Activated T-cell treated with anti-CD3 and anti-CD28 coated beads, Interleukin-2, amount 50 U/mL, for 1 hour (primary cell): Measurements from ENCODE around the gene SCAF4.
"Not testable (repeated sequence)": the region's sequence is repeated elsewhere in the genome, so short reads cannot be mapped to it uniquely, and the experiment has no call there.

Source experiments
- DNase-seq: peaks from one replicate; pipeline ENCODE4 v3.0.0-alpha.2; 2020

Gene SCAF4

GRCh38 chr21:31731857-31732596 lies at the start of gene SCAF4:
Gene SCAF4, minus strand, starts transcription at chr21:31732118. Its CDS starts 426 bp downstream, at chr21:31731692.
- peak; percentile 87 for DNase-seq

- no peak for DNase-seq
Measured at GRCh38 chr21:31780944-31781343, 49.0 kb upstream of the SCAF4 start.

GRCh38 chr21:31778546-31778945 lies 46.6 kb upstream of the SCAF4 start:
- DNase-seq: no peak

DNA sequence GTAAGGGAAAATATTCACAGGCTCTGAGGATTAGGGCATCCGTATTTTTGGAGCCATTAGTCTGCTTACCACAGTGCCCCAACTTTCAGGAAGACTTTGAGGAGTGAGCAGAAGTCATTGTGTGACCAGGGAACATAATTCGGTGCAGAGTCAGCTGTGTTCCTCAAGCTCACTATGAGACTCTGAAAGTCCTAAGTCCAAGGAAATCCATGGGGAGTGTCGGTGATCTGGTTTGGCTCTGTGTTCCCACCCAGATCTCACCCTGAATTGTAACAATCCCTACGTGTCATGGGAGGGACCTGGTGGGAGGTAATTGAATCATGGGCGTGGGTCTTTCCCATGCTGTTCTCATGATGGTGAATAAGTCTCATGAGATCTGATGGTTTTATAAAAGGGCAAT lies 45.9 kb upstream of the SCAF4 start:
- DNase-seq: no peak

DNA sequence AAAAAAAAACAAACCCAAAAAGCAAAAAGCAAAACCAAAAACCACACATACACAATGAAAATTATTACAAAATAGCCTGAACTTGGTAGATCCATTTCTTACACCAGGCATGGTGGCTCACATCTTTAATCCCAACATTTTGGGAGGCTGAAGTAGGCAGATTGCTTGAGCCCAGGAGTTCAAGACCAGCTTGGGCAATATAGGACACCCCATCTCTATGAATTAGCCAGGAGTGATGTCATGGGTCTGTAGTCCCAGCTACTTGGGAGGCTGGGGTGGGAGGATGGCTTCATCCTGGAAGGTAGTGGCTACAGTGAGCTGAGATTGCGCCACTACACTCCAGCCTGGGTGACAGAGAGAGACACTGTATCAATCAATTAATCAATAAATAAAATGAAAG lies 42.1 kb upstream of the SCAF4 start:
- no peak for DNase-seq

DNA sequence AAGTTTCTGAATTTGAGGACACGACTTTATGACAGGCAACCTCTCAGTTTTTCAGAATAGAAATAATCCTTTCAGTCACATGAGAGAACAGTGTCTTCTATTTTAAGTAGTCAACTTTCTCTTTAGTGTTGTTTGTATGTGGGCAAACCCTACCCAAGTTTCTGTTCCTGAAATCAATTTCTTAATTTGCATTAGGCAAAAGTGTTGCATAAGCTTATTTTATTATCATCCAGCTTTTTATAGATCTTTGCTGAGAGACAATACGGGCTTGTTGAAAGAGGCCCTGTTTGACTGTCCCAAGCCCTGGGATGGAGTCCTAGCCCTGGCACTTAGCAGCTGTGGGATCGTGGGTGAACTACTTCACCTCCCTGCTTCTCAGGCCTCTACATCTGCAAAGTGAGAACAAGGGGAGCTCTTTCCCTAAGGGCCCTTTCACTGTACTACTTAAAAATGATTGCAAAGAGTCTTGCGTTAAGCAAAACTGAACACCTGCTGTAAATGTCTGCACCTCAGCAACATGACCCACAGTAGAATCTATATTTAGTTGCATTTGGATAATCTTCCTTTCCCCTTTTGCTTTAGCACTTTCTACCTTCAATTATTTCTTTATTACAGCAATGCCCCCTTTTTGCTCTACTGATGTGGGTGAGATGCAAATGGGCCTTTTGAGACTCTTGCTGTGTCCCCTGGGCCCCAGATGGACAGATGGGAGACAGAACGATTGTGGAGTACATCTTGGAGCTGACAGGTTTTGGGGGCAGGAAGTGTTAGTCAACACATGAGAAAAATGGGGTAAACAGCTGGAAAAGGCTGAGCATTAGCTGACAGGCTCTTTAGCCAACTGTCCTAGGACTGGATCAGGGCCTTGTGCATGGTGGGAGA lies 41.0 kb upstream of the SCAF4 start:
- DNase-seq: no peak

DNA sequence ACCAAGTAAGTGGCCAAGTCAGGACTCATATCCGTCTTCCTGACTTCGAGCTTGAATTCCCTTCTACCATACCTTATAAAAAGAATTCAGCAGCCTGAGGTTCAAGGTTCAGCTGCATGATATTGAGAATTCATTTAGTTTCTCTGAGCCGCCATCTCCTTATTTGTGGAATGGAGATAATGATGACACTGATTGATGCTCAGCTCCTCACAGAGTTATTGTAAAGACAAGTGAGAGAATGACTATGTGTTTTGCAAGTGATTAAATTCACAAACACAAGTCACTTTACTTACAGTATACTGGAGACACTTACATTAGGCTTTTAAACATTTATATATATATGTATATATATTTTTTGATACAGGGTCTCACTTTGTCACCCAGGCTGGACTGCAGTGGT lies 39.8 kb upstream of the SCAF4 start:
- DNase-seq: no peak

DNA sequence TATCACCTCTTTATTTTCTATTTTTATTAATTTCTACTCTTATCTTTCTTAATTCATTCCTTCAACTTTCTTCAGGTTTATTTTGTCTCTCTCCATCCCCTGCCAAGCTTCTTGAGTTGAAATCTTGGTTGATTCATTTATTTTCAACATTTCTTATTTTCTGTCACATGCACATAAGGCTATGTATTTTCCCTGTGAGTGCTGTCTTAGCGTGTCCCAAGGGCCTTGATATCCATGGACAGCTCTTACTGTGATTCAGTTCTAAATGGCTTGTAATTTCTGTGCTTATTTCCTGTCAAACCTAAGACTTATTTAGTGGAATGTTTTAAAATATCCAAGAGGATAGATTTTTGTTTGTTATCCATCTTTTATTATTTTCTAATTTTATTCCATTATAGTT lies 36.8 kb upstream of the SCAF4 start:
- no peak for DNase-seq

GRCh38 chr21:31766899-31767298 lies 35.0 kb upstream of the SCAF4 start:
- DNase-seq: no peak

DNA sequence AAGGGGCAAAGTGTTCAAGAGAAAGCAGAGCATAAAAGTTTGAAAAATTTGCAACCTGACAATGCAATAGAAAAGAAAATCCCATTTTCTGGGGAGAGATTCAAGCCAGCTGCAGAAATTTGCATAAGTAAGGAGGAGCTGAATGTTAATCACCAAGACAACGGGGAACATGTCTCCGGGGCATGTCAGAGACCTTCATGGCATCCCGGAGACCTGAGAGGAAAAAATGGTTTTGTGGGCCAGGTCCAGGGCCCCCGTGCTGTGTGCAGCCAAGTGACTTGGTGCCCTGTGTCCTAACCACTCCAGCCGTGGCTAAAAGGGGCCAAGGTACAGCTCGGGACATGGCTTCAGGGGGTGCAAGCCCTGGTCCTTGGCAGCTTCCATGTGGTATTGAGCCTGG lies 33.9 kb upstream of the SCAF4 start:
- DNase-seq: not testable (repeated sequence)

DNA sequence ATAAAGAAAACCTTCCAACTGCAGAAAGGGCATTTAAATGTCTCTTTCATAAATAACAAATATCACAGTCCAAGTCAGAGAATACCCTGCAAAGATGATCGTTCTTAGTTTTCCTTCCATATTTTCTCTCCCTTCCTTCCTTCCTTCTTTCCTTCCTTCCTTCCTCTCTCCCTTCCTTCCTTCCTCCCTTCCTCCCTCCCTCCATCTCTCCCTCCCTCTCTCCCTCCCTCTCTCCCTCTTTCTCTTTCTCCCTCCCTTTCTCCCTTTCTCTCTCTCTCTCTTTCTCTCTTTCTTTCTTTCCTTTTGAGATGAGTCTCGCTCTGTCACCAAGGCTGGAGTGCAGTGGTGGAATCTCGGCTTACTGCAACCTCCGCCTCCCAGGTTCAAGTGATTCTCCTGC lies 29.0 kb upstream of the SCAF4 start:
- DNase-seq: no peak

DNA sequence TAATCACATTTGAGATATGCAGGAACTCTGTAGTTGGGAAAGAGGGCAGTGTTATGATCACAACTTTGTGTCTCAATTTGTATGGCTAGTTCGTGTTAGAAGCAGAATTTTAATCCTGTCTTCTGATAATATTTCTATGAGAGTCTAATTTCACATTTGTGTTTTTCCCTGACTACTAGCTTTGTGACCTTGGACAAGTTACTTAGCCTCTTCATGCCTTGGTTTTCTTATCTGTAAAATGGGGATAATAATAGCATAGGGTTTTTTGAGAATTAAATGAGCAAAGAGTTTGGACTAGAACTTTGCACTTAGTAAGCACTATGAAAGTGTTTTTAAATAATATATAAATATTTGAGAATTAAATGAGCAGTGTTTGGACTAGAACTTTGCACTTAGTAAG lies 24.9 kb upstream of the SCAF4 start:
- DNase-seq: no peak

DNA sequence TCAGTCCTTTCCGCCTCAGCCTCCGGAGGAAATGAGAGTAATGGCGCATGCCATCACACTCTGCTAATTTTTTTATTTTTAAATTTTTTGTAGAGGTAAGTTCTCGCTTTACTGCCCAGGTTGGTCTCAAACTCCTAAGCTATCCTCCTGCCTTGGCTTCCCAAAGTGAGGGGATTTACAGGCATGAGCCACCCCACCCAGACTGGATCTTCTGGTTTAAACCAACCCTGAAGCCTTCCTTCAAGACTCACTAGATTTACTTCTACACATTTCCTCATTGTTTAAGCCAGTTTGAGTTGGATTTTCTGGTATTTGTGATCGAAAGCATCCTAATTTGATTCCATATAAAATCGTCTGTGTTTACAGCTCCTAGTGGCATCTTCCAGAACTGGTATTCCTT lies 23.1 kb upstream of the SCAF4 start:
- no peak for DNase-seq

DNA sequence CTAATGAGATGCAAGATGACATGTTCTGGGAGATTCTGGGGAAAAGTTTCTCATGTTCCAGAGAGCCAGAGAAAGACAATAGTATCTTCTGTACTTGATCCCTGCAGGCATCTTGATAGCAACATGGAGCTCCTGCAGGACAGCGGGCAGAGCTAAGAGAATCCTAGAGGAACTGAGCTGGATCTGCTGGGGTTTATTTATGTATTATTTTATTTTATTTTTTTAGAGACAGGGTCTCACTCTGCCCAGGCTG lies 22.7 kb upstream of the SCAF4 start:
- no peak for DNase-seq

DNA sequence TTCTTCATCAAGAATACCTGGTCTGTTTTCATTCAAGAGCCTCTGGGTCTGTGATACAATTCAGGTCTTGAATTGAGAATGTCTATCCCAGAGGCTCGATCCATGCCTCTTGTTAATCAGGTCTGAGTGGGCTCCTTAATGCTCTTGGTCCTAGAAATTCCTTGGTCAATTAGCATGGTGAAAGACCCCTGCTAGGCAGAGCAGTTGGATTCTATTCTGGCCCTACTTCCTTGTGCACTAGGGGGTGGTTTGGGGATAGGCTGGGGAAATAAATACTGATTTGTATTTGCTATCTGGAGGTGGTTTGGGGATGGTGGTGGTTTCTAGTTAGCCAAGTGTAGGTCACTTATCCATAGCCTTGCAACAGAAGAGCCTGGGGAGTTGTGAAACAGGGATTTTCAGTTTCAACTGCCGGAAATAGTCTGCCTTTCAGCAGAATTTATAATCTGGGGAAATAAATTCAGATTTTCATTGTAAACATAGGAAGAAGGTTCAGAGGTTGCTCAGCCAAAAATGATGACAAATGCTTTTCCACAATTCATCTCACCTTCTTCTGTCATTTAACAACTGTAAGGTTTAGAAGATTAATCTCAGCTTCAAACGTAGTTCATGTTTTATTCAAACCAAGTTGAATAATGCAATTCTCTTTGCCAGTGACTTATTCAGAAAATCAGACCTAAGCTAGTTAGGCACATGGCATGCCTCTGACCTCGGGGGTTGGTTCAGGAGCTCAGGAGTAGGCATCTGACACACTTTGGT lies 22.2 kb upstream of the SCAF4 start:
- no peak for DNase-seq

- no peak for DNase-seq
Measured at GRCh38 chr21:31752967-31753366, 21.0 kb upstream of the SCAF4 start.

GRCh38 chr21:31752352-31752751 lies 20.4 kb upstream of the SCAF4 start:
- no peak for DNase-seq

DNA sequence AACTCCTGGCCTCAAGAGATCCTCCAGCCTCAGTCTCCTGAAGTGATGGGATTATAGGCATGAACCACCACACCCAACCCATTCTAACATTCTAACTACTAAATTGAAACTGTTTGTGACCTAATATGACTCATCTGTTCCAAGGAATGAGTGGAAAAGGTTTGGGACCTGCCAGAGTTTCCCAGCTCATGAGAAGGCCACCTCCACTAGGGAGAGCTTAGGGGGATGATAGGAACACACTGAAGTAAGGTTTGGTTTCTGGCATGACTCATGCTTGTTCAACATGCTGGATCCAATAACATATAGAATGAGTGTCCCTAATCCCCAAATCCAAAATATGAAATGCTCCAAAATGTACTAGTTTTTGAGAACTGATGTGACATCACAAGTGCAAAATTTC lies 18.9 kb upstream of the SCAF4 start:
- DNase-seq: no peak

DNA sequence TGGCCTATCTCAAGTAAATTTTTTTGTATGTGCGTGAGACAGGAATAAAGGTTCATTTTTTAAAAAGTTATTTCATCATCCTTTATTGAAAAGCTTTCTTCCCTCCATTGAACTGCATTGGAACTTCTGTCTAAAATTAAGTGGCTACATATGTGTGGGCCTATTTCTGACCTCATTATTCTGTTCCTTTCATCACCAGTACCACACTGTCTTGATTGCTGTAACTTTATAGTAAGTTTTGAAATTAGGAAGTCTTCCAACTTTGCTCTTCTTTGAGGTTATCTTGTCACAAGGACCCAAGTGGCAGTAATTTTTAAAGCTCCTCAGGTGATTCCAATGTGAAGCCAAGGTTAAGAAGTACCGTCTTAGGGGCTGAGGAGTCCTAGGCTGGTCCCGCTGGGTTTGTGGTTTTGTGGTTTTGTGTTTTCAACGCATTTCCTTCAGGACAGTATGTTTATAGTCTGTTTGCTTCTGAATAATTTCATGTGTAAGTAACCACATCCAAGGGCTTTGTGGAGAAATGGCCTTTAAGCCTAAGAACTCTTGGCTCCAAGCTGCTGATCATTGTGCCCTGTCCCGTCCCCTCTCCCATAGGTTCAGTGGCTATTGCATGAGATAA lies 12.4 kb upstream of the SCAF4 start:
- no peak for DNase-seq

GRCh38 chr21:31743712-31744111 lies 11.8 kb upstream of the SCAF4 start:
- no peak for DNase-seq

GRCh38 chr21:31741116-31741515 lies 9.2 kb upstream of the SCAF4 start:
- DNase-seq: no peak

DNA sequence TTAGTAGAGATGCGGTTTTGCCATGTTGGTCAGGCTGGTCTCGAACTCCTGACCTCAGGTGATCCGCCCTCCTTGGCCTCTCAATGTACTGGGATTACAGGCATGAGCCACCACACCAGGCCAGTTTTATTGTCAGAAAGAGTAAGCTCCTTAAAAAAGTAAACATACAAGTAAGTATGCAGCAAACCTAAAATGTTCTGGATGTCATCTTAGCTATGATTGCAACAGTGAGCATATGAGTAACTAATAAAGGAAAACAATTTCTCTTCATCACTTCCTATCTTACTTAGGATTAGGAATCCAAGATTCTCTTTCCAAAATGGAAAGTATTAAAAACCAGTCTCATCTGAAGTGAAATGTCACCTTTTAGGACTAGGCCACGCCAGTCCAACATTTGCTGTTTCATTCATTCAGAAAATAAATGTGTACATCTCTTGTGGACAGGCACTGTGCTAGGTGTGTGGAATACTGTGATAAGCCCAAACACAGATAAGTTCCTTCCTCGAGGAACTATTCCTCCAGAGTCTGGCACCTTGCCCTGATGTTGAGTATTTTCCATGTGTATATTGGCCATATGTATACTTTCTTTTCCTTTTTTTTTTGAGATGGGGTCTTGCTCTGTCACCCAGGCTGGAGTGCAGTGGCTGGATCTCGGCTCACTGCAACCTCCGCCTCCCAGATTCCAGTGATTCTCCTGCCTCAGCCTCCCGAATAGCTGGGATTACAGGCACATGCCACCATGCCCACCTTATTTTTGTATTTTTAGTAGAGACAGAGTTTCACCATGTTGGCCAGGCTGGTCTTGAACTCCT lies 5.9 kb upstream of the SCAF4 start:
- not testable (repeated sequence) for DNase-seq
